ENCODE measurements around the gene PRMT5. TPM values are rescaled to one million over a fixed set of nuclear protein-coding genes. Genes with fewer than 3 reads are reported as not detected.

PRMT5 gene
- total RNA-seq, 1 donor from 2014 or later: 118 TPM

DNA sequence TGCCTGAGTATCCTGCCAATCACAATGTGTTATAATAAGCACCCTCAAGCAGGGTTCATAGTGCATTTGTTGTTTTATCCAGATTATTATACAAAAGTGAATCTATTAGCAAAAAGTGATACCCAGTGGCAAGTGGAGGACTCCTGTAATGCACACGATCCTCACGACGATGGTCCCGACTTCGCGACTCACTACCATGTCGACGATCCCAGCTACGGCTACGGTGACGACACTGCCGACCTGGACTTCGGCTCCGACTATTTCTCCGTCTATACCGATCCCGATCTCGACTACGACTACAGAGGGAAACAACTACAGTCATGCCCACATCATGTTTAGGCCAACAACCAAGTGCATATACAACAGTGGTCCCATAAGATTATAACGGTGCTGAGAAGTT, 23.1 kb downstream of the PRMT5 start:
- Histone ChIP-seq H3K27me3 (no peaks in the 10 kb centered on the region), H3K4me3 (no peak overlapping the region), H3K27ac (no peak overlapping the region), H3K36me3 (peaks cover 84 to 88% of the 10 kb centered on the region in 2 donors), H3K4me1 (no peaks in the 10 kb centered on the region), H3K9me3 (no peaks in the 10 kb centered on the region)
- intact Hi-C loops (cut with DNase I): no loop called here
- TF ChIP-seq, protein P1, sequence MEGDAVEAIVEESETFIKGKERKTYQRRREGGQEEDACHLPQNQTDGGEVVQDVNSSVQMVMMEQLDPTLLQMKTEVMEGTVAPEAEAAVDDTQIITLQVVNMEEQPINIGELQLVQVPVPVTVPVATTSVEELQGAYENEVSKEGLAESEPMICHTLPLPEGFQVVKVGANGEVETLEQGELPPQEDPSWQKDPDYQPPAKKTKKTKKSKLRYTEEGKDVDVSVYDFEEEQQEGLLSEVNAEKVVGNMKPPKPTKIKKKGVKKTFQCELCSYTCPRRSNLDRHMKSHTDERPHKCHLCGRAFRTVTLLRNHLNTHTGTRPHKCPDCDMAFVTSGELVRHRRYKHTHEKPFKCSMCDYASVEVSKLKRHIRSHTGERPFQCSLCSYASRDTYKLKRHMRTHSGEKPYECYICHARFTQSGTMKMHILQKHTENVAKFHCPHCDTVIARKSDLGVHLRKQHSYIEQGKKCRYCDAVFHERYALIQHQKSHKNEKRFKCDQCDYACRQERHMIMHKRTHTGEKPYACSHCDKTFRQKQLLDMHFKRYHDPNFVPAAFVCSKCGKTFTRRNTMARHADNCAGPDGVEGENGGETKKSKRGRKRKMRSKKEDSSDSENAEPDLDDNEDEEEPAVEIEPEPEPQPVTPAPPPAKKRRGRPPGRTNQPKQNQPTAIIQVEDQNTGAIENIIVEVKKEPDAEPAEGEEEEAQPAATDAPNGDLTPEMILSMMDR (IDR thresholded peaks at IDR 0.05): no peak
- no peak for DNase-seq (ENCODE audit: low spot score in 2 of 2)

DNA sequence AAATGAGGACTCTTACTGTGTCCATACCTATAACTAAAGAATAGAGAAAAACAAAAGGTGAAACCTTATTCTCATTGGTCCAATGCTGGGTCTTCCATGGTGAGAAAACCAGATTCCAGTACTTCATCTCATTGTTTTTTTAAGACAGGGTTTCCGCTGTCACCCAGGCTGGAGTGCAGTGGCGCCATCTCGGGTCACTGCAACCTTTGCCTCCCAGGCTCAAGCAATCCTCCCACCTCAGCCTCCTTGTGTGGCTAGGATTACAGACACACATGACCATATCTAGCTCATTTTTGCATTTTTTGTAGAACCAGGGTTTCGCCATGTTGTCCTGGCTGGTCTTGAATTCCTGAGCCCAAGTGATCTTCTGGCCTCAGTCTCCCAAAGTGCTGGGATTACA, 23.5 kb downstream of the PRMT5 start:
- H3K36me3 ChIP-seq: peaks cover 84 to 92% of the 10 kb centered on the region in 2 donors
- no peaks in the 10 kb centered on the region for H3K27me3 ChIP-seq
- no peaks in the 10 kb centered on the region for H3K4me1 ChIP-seq
- intact Hi-C loops (cut with DNase I): no loop called here
- H3K4me3 ChIP-seq: no peak overlapping the region
- no peaks in the 10 kb centered on the region for H3K9me3 ChIP-seq
- TF ChIP-seq, protein P1 (IDR thresholded peaks at IDR 0.05): no peak
- no peak overlapping the region for H3K27ac ChIP-seq
- no peak for DNase-seq (ENCODE audit: low spot score in 2 of 2)

- H3K27ac ChIP-seq: no peak overlapping the region
- H3K4me3 ChIP-seq: no peak overlapping the region
- TF ChIP-seq, protein P1 (IDR thresholded peaks at IDR 0.05): no peak
- H3K4me1 ChIP-seq: no peaks in the 10 kb centered on the region
- no peak for DNase-seq (ENCODE audit: low spot score in 2 of 2)
- no peaks in the 10 kb centered on the region for H3K27me3 ChIP-seq
- no peaks in the 10 kb centered on the region for H3K9me3 ChIP-seq
- H3K36me3 ChIP-seq: peaks cover 70 to 85% of the 10 kb centered on the region in 2 donors
- intact Hi-C loops (cut with DNase I): no loop called here
Observed at GRCh38 chr14:22903742-22904087, 25.5 kb downstream of the PRMT5 start.

- H3K27me3 ChIP-seq: no peaks in the 10 kb centered on the region
- H3K27ac ChIP-seq: no peak overlapping the region
- TF ChIP-seq, protein P1 (IDR thresholded peaks at IDR 0.05): no peak
- DNase-seq (ENCODE audit: low spot score in 2 of 2): no peak
- intact Hi-C loops (cut with DNase I): no loop called here
- no peaks in the 10 kb centered on the region for H3K4me1 ChIP-seq
- H3K4me3 ChIP-seq: no peak overlapping the region
- no peaks in the 10 kb centered on the region for H3K9me3 ChIP-seq
- H3K36me3 ChIP-seq: peaks cover 59 to 69% of the 10 kb centered on the region in 2 donors
Observed at GRCh38 chr14:22901799-22902198, 27.4 kb downstream of the PRMT5 start.

GRCh38 chr14:22900081-22900799, 28.9 kb downstream of the PRMT5 start:
- Histone ChIP-seq H3K9me3 (no peaks in the 10 kb centered on the region), H3K4me3 (no peak overlapping the region), H3K36me3 (peaks cover 44 to 54% of the 10 kb centered on the region in 2 donors), H3K4me1 (no peaks in the 10 kb centered on the region), H3K27me3 (no peaks in the 10 kb centered on the region), H3K27ac (peak overlapping the region in 1 of 2 donors; percentile 22)
- TF ChIP-seq, protein P1 (IDR thresholded peaks at IDR 0.05): peak; percentile 25 to 65 (median 48)
- no peak for DNase-seq (ENCODE audit: low spot score in 2 of 2)
- intact Hi-C loops (cut with DNase I): loop anchor here (1.0 kb wide), 2 partner anchors 28 to 343 kb away; no protein-coding TSS in a partner anchor
